Right renal pelvis (tissue), 4 donors: ENCODE data around the gene GCN1. TPM values are rescaled to one million over a fixed set of nuclear protein-coding genes. Genes with fewer than 3 reads are reported as not detected.
"Not testable (repeated sequence)": the region's sequence is repeated elsewhere in the genome, so short reads cannot be mapped to it uniquely, and the experiment has no call there.

Experiments used
- DNase-seq, 4 donors: peaks; one replicate each; pipeline ENCODE4 v3.0.0-alpha.2; 2013; ENCODE audit warnings: low read depth in 4 of 4, low spot score in 3 of 4, missing footprints in 1 of 4
- polyA plus RNA-seq, 4 donors: library from polyadenylated mRNA; unstranded; fragments of 120-200 nt; gene quantifications; one replicate each; pipeline ENCODE4 v1.2.1, GENCODE V29; 2013; ENCODE audit not compliant: insufficient read length in 4 of 4

The GCN1 gene
- polyA plus RNA-seq, 4 donors = 44.9 to 55.4 (median 51.4) TPM

DNA sequence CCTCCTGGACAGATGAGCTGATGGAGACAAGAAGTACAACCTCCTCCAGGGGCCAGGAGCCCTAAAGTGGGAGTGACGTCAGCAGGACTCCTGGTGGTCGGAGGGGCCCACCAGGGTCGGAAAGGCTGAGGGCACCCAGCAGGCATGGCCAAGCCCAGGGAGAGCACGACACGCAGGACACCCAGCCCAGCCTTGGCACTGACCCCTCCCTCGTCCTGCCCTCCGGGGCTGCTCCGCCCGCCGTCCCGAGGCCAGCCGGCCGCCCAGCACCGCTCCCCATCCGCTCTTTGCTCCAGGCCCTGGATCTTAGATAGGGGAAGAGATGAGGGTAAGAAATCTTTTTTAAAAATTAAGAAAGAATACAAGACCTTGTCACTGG, 20.8 kb upstream of the GCN1 start:
- DNase-seq = no peak

DNA sequence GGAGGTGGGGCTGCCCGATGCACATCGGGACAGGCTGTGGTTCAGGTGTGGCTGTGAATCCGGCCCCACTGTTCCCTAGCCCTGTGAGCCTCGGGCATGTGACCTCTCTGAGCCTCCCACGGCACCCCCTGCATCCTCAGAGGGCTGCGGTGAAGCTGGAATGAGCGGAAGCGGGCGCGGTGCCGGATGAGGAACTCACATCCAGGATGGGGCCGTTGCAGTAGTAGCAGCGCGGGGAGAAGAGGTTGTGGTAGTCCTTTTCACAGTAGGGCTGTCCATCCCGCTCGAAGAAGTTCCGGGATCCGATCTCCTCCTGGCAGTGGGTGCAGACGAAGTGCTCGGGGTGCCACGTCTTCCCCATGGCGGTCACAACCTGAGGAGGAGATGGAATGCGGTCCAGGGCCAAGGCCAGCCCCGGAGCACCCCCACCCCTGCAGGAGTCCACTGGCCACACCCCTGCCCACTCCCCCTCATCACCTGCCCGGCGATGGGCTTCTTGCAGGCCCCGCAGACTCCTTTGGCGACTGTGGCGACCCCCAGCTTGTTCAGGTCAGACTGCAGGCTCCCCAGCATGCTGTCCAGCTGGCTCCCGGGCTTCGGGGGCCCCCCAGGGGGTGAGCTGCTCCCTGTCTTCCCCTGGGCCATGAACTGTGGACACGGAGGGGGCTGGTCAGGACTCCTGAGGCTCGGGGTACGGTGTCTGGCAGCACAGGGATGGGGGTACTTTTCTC, 20.3 kb upstream of the GCN1 start:
- DNase-seq = no peak

DNA sequence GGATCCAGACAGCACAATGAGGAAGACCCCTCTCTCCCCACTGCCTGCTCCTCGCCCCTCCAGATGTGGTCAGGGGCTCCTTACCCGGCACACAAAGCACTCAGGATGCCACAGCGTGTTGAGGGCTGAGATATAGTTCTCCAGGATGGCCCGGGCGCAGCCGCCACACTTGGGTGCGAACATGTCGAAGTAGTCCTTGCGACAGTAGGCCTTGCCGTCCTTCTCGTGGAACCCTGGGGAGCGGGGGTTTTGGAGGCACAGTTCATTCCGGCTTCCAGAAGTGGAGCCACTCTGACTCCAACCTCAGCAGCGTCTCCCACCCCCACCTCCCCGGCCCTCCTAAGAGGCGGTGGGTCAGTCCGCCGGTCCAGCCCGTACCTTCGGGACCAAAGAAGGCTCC, 19.2 kb upstream of the GCN1 start:
- no peak for DNase-seq

DNA sequence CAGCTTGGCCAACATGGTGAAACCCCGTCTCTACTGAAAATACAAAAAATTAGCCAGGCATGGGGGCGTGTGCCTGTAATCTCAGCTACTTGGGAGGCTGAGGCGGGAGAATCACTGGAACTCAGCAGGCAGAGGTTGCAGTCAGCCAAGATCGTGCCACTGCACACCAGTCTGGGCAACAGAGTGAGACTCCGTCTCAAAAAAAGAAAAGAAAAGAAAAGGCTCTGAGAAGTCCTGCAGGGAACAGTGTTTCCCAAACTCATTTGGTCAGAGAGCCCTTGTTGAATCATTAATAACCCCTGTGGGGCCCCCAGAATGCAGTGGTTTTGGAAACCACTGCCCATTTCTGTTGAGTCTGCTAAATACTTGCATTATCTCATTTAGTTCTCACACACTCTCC, 18.7 kb upstream of the GCN1 start:
- not testable (repeated sequence) for DNase-seq

DNA sequence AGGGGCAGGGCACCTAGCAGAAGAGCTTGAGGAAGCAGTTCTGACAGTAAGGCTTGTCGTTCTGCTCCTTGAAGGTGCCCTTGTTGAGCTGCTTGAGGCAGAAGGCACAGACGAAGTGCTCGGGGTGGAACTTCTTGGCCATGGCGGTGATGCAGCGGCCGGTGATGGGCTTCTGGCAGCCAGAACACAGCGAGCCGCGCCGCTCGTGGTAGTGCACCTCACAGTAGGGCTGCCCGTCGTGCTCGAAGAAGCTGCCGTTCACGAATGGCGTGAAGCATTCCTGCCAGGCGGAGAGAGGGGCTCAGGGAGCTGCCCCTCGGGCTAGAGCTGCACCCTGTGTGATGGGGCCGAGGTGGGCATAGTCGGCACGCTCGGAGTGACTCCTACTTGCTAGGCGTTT, 17.8 kb upstream of the GCN1 start:
- DNase-seq = no peak

DNA sequence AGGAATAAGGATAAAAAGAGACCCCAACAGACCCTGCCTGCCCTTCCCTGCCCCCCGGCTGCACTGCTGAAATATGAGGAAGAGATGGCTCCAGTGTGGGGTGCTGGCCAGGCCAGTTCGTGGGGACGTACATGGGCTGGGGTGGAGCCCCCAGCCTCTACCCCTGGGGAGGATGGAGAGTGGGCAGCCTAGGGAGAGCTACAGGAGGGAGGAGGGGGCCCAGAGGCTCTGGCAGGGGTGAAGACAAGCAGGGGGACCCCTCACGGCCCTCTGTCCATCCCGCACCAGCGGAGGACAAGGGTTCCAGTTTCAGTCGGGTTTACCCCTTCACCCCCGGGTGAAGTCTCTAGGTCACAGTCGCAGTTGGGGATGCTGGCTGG, 17.4 kb upstream of the GCN1 start:
- DNase-seq = no peak

DNA sequence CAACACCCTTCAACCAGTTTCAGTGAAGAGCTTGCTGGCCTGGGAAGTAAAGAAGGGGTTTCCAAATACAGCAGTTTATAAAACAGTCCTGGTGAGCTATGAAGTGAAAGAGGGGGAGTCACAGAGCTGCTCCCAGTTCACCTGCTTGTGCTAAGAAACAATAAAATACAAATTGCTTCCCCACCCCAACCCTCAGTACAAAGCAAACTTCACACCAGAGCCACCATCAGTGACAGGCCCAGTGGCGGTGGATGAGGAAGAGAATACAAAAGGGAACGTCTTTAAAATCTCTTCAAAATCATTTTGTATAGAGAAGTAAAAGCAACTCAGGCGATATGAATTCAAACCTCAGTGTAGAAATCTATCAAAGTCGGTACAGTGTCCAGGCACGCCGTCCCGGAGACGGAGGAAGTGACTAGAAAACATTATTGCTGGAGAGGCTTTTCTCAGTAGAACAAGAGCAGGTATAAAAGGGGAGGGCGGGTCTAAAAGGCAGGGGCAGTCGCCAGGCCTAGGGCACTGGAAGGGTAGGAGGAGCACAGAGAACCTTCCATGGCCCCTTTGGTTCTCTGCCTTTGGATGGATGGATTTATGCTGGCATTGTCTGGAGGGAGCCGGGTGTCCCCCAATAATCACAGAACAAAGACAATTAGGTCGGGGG, 16.9 kb upstream of the GCN1 start:
- DNase-seq = no peak

DNA sequence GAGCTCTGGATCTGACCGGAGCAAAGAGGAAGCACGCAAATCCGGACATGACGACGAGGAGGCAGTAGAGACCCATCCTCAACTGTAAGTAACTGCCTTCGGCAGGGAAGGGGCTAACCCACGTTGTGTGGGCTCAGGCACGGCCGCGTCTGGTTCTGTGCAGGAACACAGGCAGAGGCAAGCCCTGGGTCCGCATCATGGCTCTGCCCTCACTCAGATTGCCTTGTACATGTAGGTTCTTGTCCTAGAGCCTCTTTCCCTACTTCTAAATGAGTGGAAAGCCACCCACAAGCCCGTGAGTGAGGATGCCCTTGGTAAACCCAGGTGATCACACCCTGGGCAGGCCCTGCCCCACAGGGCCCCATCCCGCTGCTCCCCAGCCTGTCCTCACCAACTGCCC, 15.3 kb upstream of the GCN1 start:
- no peak for DNase-seq

DNA sequence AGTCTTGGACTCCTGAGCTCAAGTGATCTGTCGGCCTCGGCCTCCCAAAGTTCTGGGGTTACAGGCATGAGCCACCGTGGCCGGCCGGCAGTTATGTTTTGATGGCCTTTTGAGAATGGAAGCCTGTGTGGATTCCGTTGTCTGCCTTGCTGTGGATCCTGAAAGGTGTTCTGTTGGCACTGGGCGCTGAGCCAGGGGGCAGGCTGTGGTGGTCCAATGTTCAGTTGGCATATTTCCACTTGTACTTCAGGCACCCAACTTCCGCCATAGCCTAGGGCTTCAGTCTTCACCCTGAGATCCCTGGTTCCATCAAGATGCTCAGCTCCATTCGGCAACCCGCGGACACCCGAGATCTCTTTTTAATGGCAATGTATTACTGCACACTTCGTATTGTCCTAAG, 12.7 kb upstream of the GCN1 start:
- DNase-seq = no peak

DNA sequence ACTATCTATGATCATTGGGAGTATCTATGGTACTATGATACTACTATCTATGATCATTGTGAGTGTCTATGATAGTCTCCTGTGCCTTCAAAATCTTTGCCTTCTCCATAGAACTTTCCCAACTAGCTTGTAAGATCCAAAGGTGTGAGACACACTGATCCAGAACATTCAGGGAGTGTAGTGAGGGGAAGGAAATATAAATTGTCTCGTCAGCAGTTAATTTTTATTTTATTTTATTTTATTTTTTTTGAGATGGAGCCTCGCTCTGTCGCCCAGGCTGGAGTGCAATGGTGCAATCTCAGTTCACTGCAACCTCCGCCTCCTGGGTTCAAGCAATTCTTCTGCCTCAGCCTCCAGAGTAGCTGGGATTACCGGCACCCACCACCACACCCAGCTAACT, 12.3 kb upstream of the GCN1 start:
- DNase-seq = not testable (repeated sequence)

DNA sequence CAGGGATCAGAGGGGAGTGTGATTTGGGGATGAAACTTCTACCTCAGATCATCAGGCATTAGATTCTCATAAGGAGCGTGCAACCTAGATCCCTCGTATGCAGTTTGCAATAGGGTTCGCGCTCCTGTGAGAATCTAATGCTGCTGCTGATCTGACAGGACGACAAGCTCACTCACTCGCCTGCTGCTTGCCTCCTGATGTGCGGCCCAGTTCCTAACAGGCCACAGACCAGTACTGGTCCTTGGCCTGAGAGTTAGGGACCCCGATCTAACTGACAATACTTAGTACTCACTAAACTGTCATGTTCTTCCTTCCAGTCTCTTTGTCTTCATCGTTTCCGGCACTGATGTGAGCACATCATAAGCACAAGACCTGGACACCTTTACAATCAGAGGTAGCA, 11.7 kb upstream of the GCN1 start:
- no peak for DNase-seq

DNA sequence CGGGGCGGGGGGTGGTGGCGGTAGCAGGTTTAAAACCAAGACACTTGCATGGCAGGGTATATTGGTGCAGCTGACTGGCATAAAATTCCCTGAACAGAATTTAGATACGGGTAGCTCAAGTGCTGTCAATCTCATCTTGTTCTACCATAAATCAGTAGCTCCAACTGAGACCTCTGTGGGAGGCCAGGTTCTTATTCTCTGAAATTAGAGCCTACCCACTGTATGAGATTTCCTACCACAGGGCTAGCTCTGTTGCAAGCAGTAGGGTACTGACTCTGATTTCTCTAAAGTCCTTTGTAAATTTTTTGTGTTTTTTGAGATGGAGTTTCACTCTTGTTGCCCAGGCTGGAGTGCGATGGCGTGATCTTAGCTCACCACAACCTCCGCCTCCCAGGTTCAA, 9.7 kb upstream of the GCN1 start:
- DNase-seq = no peak

DNA sequence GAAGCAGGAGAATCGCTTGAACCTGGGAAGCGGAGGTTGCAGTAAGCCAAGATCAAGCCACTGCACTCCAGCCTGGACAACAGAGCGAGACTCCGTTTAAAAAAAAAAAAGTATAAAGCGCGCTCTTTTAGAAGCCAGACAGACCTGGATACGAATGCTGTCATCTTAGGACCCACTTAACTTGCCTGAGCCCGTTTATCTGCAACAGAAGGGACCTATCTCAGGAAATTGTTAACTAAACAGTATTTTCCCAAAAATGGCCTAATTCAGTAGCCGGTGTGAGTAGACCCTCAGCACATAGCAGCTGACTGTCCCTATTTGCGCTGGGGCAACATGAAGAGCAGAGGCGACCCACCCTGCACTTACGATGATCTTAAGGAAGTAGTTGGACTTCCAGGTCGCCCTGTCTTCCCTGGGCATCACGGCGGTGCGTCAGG, 5.9 kb upstream of the GCN1 start:
- no peak for DNase-seq

DNA sequence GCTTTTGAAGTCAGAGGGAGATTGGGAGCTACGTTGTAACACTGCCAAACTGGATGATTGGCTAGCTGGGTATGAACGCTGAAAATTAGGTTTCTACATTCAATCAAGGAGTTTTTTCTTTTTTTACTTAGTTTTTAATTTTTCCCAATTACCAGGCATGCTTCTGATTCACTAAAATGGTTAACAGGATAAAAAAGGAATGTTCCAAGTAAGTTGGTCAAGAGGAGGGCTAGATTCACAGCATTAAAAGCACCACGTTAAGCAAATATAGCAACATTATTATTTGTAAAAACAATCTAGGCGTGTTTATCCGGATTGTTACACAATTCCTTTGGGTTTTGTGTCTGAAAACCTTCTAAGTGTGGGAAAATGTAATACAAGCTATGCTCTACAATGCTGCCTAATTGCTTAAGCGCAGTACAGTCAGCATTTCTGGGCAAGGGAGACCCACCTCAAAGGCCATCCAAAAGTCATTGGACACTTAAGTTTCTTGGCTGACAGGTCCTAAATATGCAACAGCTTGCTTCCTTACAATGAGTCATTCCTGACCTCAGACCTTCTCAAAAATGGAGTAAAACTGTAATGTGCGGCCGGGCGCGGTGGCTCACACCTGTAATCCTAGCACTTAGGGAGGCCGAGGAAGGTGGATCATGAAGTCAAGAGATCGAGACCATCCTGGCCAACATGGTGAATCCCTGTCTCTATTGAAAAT, 5.2 kb upstream of the GCN1 start:
- DNase-seq = no peak

DNA sequence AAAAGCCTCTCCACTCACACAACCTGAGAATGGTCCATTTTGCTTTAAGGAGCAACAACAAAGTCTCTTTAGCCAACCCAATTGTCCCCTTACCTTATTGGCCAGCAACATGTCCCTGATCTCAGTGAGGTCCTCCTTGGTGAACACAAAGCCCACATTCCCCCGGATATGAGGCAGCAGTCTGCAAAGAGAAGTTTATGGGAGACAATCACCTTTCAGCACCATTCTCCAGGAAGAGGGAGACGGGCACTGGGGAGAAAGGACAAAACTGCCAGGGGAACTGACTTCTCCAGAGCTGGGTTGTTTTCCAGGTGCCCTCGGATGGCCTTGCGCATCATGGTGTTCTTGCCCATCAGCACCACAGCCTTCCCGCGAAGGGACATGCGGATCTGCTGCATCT, 4.5 kb upstream of the GCN1 start:
- DNase-seq = no peak

DNA sequence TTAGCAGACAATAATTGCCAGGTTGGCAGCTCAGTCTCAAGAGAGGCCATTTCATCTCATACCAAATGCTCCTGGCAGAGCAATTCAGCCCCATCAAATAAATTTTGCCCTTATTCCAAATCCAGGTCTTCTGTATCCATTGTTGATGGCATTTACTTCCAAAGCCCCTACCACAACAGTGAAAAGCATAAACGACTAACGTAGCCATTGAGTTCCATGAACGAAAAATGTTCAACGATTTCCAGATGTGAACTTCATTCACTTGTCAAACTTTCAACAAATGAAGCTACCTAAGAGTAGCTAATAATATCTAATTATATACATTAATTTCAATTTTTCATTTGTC, 3.0 kb upstream of the GCN1 start:
- no peak for DNase-seq

DNA sequence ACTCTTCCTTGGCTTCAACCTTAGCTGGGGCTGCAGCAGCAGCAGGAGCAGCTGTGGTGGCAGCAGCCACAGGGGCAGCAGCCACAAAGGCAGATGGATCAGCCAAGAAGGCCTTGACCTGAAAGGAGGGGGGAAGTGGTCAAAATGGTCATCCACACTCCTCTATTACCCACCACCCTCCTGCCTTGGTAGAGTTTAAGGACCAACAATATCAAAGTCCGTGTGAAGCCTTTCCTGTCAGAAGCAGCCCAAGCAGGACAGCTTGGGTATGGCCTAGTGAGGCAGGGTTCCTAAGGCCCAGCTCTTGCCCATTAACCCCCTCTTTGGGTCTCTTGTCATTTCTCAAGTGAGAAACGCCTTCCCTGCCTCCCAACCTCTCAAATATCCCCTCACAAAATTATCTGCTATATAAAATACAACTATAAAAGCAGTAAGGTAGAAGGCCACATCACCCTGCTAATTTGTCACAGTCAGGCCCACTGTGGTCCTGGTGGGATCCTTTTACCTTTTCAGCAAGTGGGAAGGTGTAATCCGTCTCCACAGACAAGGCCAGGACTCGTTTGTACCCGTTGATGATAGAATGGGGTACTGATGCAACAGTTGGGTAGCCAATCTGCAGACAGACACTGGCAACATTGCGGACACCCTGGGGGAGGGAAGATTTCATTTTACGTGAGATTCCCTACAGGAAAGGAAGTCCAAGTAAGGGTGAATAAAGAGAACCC, 2.5 kb upstream of the GCN1 start:
- not testable (repeated sequence) for DNase-seq

DNA sequence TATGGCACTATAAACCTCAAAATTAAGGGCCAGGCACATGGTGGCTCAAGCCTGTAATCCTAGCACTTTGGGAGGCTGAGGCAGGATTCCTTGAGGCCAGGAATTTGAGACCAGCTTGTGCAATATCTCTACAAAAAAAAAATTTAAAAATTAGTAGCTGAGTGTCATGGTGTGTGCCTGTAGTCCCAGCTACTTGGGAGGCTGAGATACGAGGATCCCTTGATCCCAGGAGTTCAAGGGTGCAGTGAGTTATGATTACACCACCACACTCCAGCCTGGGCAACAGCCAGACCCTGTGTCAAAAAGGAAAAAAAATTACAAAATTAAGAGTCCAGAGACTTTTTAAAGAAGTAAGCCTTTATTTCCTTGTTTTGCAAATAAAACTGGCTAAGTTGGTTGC, 1.8 kb upstream of the GCN1 start:
- no peak for DNase-seq

DNA sequence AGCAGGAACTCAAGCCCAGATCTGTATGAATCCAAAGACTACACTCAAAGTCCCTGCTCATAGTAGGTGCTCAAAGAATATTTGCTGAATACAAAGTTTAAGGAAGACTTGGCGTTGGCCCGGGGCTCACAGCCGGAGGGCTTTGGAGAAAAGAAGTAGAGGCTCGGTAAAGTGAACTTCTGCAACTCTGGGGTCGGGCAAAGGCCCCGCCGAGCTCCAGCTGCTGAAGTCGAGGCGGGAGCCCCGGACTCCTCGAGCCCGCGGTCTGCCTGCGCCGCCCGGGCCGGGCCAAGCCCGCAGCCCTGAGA, 335 bp downstream of the GCN1 start:
- DNase-seq = no peak

DNA sequence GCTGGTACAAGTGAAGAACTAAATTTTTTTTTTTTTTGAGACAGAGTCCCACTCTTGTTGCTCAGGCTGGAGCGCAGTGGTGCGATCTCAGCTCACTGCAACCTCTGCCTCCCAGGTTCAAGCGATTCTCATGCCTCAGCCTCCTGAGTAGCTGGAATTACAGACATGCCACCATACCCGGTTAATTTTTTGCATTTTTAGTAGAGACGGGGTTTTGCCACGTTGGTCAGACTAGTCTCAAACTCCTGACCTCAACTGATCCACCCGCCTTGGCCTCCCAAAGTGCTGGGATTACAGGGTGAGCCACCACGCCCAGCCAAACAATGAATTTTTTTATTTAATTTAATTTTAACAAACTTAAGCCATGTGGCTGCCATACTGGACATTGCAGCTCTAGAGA, 1.2 kb downstream of the GCN1 start:
- DNase-seq = not testable (repeated sequence)

DNA sequence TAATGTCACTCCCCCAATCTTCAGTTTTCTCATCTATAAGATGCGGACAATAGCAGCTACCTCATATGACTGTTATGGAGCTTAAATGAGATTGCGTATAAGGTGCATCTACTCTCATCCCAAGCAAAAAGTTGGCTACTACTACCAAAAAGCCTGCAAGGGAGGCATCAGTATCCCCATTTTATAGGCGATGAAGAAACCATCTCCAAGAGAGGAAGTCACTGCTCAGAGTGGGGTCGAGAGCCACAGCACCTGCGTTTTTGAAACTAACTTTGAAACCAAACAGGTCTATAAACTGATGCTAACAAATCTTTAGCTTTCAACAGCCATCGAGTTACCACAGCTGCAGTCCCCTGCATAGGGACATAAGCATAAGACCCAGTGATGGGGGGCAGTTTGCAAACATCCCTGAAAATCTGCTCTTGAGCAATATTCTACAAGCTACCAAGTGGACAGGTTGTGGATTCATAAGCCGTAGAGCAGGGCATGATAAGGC, 3.5 kb downstream of the GCN1 start:
- DNase-seq = no peak
